Measurements from ENCODE around the gene FRZB. TPM values are rescaled to one million over a fixed set of nuclear protein-coding genes. Genes with fewer than 3 reads are reported as not detected.

Gene FRZB
- total and polyA plus RNA-seq, 9 of the 15 experiments (the other 6 are each of a cell fraction or from before 2014, with no cell fraction given), result 0.01 to 0.05 (median 0.03) TPM; not detected in 6

GRCh38 chr2:182792441-182792840 lies 74.0 kb downstream of the FRZB start:
- H3K79me2 ChIP-seq (ENCODE audit: control insufficient read depth, insufficient read depth, low read length), result no peaks in the 10 kb centered on the region
- H4K20me1 ChIP-seq (replicated peaks; ENCODE audit: control insufficient read depth, insufficient read depth, low read length), result no peaks in the 10 kb centered on the region
- no peak for DNase-seq (ENCODE audit: extremely low read depth in 1 of 4, low spot score in 3 of 4)
- TF ChIP-seq ZNF253 (CRISPR knock-in tag; conservative IDR thresholded peaks at IDR 0.05), result no peak
- TF ChIP-seq KLF6 (CRISPR knock-in tag; IDR thresholded peaks at IDR 0.05; ENCODE audit: borderline replicate concordance), result no peak
- no peak for TF ChIP-seq ZBTB1 (CRISPR knock-in tag; IDR thresholded peaks at IDR 0.05; ENCODE audit: borderline replicate concordance, low read depth)
- TF ChIP-seq E2F6 (IDR thresholded peaks at IDR 0.05; ENCODE audit: borderline replicate concordance in 1 of 2, extremely low read depth in 1 of 2, insufficient read depth in 1 of 2, insufficient read length in 1 of 2, low read depth in 1 of 2, low read length in 1 of 2, poor library complexity in 1 of 2, severe bottlenecking in 1 of 2), result no peak
- TF ChIP-seq ARID3B (CRISPR knock-in tag; IDR thresholded peaks at IDR 0.05; ENCODE audit: borderline replicate concordance), result no peak
- no peak for TF ChIP-seq TAL1 (IDR thresholded peaks at IDR 0.05)
- TF ChIP-seq LEF1 (IDR thresholded peaks at IDR 0.05), result no peak
- no peak for TF ChIP-seq MCM5 (IDR thresholded peaks at IDR 0.05; ENCODE audit: low read depth)
- TF ChIP-seq CLOCK (CRISPR knock-in tag; IDR thresholded peaks at IDR 0.05; ENCODE audit: borderline replicate concordance), result no peak
- TF ChIP-seq RFX1 (IDR thresholded peaks at IDR 0.05), result no peak
- TF ChIP-seq ZBED1 (IDR thresholded peaks at IDR 0.05), result no peak
- TF ChIP-seq ZNF3 (CRISPR knock-in tag; IDR thresholded peaks at IDR 0.05), result no peak
- no peak for TF ChIP-seq KDM1A (IDR thresholded peaks at IDR 0.05)
- TF ChIP-seq RBBP5 (IDR thresholded peaks at IDR 0.05; ENCODE audit: borderline replicate concordance, insufficient read depth, low read length, poor library complexity, severe bottlenecking), result no peak
- no peak for TF ChIP-seq HMG20B (CRISPR knock-in tag; IDR thresholded peaks at IDR 0.05)
- in situ Hi-C loops (cut with MboI), result no loop called here
- ChIA-PET CTCF (ENCODE audit: low intra/inter-chr PET ratio) (interaction anchor here (0.6 kb wide), 1 partner anchor 8 kb away, joined by 3 read pairs; no protein-coding TSS in a partner anchor), POLR2A (interaction anchor here (0.8 to 2.1 kb wide), 3 partner anchors 10 to 14 kb away, joined by 3 to 6 read pairs (median 3); no protein-coding TSS in a partner anchor)
- H3K27me3 ChIP-seq (ENCODE audit: control insufficient read depth in 2 of 2, insufficient read depth in 2 of 2, low read length in 2 of 2), result peaks cover 0 to 7% of the 10 kb centered on the region in 2 experiments; a peak in 2 of 5 replicates
- no peaks in the 10 kb centered on the region for H3K36me3 ChIP-seq (ENCODE audit: control insufficient read depth, insufficient read depth, low read length)
- H3K9me3 ChIP-seq (replicated peaks; ENCODE audit: control insufficient read depth, insufficient read depth, low read depth, low read length), result no peaks in the 10 kb centered on the region
- no peaks in the 10 kb centered on the region for H3K4me1 ChIP-seq (replicated peaks in 1 of 2; ENCODE audit: control insufficient read depth in 2 of 2, insufficient read depth in 2 of 2, low read length in 2 of 2)
- H2AFZ ChIP-seq (ENCODE audit: low read depth, low read length), result no peak overlapping the region
- no TSS peak for BruUV-seq (replicated peaks)
- H3K27ac ChIP-seq (ENCODE audit: extremely low read depth, low read depth, low read length), result no peak overlapping the region
- WGBS (ENCODE audit: insufficient coverage, low coverage, missing lambda C conversion rate), result 24% methylated on average over 2 of the region's 2 CpGs
- H3K9me1 ChIP-seq (ENCODE audit: control insufficient read depth, insufficient read depth, low read length), result no peaks in the 10 kb centered on the region
- no peak for ATAC-seq
- no peak overlapping the region for H3K4me2 ChIP-seq (ENCODE audit: insufficient read depth, low read length)
- no peak overlapping the region for H3K9ac ChIP-seq (ENCODE audit: insufficient read depth in 1 of 2, low read depth in 2 of 2, low read length in 2 of 2)
- intact Hi-C loops (cut with micrococcal nuclease), result no loop called here
- H3K4me3 ChIP-seq, result no peak overlapping the region
- no peak for FAIRE-seq

Data from K562 (cell line).